CD4-positive, alpha-beta T cell treated with Interleukin-12 subunit alpha and Interleukin-12 subunit beta, for 1 hour (primary cell): ENCODE data around the gene CEACAM20.
"Not testable (repeated sequence)": the region's sequence is repeated elsewhere in the genome, so short reads cannot be mapped to it uniquely, and the experiment has no call there.

ENCODE experiments used
- DNase-seq: peaks from one replicate; pipeline ENCODE4 v3.0.0-alpha.2; 2020

Gene CEACAM20

GRCh38 chr19:44529536-44529935 lies at the start of gene CEACAM20:
Gene CEACAM20 (minus strand): TSS chr19:44529675. CDS start chr19:44529509, 166 bp downstream.
- no peak for DNase-seq

GRCh38 chr19:44577566-44577874 lies 48.0 kb upstream of the CEACAM20 start:
- no peak for DNase-seq

DNA sequence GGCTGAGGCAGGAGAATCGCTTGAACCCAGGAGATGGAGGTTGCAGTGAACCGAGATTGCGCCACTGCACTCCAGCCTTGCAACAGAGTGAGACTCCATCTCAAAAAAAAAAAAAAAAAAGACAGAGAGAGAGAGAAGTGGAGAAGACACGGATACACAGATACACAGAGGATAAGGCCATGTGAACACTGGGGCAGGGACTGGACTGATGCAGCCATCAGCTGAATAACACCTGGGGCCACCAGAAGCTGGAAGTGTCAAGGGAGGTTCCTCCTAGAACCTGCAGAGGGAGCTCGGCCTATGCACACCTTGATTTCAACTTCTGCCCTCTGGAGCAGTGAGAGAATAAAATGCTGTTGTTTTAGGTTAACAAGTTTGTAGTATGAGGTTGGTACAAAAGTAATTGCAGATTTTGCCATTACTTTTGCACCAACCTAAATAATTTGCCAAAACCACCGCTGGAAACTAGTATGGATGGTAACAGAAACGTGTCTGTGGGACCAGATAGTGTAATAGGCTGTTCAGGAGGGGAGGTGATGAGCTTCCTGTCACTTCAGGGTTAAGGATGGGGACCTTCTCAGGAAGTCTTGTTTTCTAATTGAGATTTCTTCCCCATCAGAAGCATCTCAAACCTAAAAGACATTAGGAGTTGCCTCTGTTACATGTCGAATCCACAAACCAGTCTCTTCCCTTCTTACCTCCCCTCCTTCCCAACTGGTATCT lies 47.5 kb upstream of the CEACAM20 start:
- DNase-seq, result peak; percentile 5

DNA sequence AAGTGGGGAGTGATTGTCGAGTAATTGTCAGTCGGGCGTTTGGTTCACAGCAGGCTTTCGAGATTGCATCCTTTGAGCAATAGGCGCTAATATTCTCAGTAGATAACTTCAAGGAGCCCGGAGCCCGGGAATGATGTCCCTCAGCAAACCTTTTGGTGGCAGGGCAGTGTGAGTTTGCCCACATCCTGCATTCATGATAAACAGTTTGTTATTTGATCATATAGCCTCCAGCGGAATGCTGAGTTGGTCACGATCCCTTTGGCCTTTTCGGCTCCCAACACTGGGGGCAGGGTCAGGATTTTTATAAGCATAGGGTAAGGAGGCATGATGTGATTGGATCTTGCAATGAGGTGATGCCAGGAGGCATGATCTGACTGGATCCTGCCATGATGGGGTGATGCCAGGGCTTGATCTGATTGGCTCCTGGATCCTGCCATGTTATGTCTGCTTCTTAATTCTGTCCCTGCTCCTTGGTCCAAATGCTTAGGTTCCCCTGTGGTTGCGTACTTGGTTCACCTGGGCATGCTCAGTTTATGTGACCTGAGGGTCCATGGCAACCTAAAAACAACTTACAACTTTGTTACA lies 45.7 kb upstream of the CEACAM20 start:
- DNase-seq, result no peak

DNA sequence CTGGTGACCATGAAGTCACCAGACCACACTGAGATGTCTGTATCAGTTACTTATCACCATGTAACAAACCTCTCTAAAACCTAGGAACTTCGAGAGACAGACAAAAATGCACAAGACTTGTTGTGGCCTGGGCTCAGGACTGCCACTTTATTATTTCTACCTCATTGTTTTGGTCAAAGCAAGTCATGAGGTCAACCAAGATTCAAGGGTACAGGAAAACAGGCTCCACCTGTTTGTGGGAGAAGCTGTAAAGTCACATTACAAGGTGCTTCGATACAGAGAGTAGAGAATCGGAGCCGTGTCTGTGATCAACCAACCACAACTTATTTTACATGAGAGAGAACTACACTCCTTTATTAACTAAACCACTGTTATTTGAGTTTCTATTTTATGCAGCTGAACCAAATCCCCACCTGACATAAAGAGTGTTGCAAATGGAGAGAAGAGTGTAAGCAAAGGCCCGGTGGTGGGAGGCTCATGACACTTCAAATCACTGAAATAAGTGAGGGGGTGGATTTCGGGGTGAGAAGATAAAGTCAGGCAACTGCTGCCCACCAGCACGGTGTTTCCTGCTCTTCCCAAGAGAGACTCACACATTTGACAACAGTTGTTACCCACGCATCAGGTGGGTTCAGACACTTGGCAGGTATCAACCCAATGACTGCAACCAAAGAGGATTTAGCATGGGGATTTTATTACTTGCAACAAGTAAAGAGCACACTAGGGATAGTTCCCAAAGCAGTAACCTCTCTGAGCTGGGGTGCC lies 44.9 kb upstream of the CEACAM20 start:
- DNase-seq, result no peak

DNA sequence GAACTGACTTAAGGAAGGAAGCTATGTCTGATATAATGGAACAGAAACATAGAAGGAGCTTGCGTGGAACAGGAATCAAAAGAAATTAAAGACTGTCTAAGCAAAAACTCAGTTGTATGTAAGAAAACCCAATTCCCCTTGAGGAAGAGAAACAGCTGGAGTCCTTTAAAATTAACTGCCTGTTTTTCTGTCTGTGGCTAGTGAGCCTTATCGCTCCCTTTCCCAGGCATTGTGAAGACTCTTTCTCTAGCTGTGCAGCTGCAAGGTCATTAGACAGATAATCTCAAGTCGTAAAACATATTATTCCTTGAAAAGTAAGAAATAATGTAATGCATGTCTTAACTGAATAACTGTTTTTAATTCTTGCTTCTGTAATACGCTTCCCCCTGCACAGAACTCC lies 44.2 kb upstream of the CEACAM20 start:
- no peak for DNase-seq

- no peak for DNase-seq
These were observed 43.7 kb upstream of the CEACAM20 start for GRCh38 chr19:44573183-44573582.

DNA sequence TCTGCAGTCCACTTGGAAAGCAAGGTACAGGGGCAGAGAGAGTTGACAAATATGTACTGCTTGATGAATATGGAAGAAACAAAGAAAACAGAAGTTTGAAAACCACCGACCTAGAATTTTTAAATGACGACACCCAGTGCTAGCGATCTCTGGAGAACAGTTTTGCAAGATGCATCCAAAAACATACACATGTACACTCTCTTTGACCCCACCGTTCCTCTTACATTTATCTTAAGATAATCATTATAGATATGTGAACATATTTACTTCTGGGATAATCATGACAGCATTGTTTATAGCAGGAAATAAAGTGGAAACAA lies 43.1 kb upstream of the CEACAM20 start:
- no peak for DNase-seq

DNA sequence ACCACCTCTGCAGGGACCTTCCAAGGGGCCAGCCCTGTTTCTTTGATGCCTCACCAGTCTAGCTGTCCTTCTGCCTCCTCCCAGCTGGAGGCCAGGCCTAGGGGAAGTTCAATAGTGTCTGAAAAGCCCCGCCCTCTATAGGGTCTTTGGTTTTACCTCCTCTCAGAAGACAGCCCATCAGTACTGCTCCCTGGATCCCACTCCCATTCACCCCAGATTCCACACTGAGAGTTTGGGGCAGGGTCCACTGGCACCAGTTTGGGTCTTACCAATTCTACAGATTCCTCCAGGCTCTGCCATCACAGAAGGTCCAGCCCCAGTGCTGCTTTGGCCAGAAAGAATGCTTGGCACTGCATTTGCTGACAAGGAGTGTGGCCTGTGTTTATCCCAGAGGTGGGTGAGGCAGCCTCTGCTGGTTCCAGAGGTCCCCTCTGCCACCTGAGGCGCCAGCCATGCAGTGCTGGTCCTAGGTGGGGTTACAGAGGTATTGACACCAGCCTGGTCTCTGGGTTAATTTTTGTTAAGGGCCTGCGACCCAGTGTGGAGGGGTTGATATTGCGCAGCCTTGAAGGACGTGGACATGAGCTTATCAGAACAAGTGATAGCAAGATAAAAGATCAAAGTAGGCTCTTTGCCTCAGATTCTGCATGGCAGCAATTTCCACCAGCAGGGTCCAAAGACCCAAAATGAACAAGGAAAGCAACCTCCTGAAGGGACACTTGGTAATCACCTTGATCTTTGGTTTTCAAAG lies 42.5 kb upstream of the CEACAM20 start:
- no peak for DNase-seq

DNA sequence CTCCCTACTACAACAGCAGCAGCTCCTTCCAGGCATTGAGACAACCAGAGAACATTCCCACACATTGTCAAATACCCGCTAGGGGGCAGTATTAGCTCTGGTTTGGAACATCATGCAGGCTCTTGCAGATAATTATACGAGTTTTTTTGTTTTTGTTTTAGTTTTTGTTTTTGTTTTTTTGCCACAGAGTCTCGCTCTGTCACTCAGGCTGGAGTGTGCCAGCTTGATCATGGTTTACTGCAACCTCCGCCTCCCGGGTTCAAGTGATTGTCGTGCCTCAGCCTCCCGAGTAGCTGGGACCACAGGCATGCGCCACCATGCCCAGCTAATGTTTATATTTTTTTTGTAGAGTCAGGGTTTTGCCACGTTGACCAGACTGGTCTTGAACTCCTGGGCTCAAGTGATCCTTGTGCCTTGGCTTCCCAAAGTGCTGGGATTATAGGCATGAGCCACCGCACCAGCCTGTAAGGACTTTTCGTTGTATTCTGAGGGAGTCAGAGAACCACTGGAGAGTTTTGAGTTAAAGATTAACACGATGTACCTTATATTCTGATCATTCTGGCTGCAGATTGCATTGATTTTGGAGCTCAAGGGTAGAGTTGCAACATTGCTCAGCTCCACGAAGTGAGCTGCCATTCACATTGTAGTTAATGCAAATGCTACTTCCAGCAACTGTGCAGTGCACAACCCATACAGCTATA lies 41.7 kb upstream of the CEACAM20 start:
- peak; percentile 58 for DNase-seq

- DNase-seq, result no peak
These were observed 41.1 kb upstream of the CEACAM20 start for GRCh38 chr19:44570603-44570983.

DNA sequence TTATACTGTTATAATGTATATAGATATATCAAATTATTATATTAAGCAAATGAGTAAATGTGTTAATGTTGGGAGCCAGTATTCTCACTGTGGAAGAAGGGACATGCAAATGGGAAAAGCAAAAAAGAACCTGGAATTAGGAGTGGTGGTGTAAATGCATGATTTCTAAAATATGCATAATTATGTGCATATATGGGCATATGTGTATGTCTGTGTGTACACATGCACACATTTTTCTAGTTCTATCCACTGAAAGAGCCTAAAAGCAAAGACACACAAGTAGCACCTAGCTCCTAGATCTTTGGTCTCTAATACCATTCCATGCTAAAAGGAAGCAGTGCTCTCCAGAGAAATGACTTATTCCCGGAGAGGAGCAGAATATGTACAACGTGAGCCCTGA lies 38.3 kb upstream of the CEACAM20 start:
- DNase-seq, result no peak

DNA sequence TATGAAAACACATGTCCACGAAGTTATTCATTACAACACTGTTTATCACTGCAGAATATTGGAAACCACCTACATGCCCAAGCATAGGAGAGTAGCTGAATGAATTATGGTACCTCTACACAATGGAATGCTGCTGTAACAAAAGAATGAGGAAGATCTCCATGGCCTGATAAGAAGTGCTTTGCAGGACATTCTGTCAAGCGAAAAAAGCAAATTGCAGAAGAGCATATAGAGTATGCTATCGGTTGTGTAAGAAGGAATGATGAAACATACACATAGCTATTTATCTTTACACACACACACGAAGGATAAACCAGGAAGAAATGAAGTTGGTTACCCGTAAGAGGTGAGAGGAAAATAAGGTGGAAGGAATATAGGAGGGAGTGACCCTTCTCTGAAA lies 37.5 kb upstream of the CEACAM20 start:
- no peak for DNase-seq

DNA sequence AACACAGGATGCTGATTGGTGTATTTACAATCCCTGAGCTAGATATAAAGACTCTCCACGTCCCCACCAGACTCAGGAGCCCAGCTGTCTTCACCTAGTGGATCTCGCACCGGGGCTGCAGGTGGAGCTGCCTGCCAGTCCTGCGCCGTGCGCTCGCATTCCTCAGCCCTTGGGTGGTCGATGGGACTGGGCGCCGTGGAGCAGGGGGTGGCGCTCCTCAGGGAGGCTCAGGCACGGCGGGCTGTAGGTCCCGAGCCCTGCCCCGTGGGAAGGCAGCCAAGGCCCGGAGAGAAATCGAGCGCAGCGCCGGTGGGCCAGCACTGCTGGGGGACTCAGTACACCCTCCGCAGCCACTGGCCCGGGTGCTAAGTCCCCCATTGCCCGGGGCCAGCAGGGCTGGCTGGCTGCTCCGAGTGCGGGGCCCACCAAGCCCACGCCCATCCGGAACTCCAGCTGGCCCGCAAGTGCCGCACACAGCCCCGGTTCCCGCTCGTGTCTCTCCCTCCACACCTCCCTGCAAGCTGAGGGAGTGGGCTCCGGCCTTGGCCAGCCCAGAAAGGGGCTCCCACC lies 33.7 kb upstream of the CEACAM20 start:
- not testable (repeated sequence) for DNase-seq

GRCh38 chr19:44557933-44558332 lies 28.5 kb upstream of the CEACAM20 start:
- DNase-seq, result no peak

DNA sequence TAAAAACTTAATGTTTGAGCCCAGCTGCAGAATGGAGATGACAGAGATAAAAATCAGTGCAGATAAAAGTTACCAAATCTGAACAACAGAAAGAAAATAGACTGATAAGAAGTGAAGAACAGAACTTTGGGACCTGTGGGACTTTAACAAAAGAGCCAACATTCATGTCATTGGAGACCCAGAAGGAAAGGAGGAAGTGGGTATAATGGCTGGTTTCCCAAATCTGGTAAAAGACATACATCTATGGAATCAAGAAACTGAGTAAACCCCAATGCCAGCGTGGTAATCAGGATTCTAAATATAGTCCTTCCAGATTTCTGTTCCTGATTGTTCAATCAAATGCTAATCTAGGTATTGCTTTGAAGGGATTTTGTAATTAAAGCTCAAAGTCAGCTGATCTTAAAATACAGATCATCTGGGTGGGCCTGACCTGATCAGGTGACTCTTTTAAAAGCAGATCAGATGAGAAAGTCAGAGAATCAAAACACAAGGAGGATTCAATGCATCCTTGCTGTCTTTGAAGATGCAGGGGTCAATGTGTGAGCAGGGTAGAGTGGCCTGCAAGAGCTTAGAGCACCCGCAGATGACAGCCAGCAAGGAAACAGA lies 25.3 kb upstream of the CEACAM20 start:
- no peak for DNase-seq

- no peak for DNase-seq
These were observed 24.1 kb upstream of the CEACAM20 start for GRCh38 chr19:44553478-44554171.

DNA sequence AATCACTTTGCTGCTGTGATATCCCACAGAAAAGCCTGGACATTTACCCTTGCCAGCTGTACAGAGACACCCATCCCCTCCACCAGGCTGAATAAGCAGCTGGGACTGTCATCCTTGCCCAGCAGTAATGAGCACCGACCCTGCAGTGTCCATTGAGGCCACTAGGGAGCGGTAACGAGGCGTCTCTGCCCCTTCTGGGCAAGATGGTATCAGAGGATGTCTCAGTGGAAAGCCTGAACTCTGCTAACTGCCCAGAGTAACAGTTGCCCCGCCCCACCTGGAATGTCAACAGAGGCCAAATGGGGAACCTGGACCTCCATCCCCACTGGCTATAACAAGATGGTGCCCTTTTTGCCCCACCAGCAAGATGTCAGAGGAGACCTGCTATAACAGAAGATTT lies 22.8 kb upstream of the CEACAM20 start:
- DNase-seq, result peak; percentile 18

DNA sequence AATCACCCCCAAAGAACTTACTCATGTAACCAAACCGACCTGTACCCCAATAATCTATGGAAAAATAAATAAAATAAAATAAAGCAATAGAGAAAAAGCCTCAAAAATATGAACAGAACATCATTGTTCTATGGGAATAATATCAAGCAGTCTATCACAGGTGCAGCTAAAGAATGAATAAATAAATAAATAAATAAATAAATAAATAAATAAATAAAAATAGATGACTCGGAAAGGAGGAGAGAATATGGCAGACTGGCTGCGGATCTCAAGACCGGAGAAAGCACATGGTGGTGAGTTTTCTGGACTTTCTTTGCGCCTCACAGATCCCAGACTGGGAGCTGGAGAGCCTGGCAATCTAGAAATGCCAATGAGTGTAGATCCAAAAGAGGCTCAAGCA lies 22.4 kb upstream of the CEACAM20 start:
- no peak for DNase-seq

- not testable (repeated sequence) for DNase-seq
These were observed 21.5 kb upstream of the CEACAM20 start for GRCh38 chr19:44550976-44551375.

- no peak for DNase-seq
These were observed 20.0 kb upstream of the CEACAM20 start for GRCh38 chr19:44549507-44549906.

GRCh38 chr19:44548736-44549135 lies 19.3 kb upstream of the CEACAM20 start:
- DNase-seq, result no peak
